DMS153 (cell line): Measurements from ENCODE around the gene TLE1.

Experiments
- DNase-seq: peaks from one replicate; lab custom pipeline; 2025; lab: John Stamatoyannopoulos, UW

Gene TLE1

DNA sequence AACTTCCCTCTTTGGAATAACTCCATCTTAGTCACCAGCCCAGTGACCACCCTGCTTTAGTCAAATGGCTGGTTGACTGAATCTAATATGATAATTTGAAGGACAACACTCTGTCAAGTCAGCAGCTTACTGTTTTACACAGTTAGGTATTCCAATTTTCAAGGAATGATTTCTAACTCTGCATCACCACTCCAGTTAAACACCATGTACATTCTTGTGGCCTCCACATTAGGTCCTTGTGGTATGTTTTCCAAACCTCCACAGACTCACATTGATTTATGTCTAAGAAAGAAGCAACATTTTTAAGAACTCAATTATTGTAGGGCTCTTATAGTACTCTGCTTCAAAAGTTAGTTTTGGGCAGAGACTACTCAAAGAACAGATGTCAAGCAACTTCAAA lies 110.7 kb downstream of the TLE1 start:
- no peak for DNase-seq

DNA sequence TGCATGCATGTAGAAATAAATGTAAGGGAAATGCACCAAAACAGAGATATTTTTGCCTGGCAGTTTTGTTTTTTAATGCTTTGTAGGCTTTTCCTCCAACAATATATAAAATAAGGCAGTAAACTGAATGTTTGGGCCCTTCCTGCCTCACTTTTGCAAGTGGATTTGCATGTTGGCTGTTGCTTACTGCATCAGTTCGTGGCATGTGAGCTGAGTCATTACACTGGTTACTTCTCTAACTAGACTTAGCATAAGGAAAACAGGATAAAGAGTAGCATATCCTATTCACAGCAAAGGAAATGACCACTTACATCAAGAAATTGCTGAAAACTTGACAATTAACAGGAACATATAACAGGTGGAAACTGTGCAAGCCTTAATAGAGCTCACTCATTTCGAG lies 113.4 kb downstream of the TLE1 start:
- no peak for DNase-seq

- DNase-seq: no peak
Observed at GRCh38 chr9:81574405-81574804, 114.9 kb downstream of the TLE1 start.

DNA sequence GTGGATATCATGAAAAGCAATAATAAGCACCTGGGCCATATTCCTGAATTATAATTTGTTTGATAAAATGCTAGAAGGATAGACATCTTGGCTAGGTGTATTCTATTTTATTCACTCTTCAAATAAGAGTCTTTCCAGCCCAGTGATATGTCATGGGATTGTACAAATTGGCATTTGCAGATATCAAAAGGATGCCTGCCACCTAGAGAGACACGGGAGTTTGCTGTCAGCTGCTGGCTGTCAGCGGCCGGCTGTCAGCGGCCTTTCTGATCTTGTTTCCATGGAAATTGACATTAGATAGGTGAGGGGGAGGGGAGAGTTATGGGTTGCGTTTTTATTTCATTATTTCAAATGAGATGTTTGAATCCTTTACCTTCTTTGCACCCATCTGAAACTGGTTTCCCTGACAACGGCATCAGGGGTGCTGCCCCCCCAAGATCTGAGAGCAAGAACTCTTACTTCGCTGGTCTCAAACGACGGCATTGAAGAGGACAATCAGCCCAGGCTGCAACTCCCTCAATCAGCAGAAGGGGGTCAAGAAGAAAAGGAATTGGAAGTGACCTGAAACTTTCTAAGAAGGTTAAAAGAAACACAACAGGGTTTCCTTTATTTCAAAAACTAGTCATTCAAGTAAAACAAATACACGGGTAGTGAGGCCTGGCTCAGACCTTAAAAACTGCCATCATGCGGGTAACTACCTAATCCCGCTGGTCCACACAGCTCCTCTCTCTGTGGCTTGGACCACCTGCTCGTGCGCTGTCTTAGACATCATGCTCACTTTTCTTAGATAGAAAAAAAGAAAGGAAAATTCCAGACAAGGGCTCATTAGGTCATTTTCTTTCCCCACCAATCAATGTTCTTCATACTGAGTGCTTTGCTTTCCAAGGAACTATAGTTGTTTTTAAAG lies 115.7 kb downstream of the TLE1 start:
- DNase-seq: no peak

DNA sequence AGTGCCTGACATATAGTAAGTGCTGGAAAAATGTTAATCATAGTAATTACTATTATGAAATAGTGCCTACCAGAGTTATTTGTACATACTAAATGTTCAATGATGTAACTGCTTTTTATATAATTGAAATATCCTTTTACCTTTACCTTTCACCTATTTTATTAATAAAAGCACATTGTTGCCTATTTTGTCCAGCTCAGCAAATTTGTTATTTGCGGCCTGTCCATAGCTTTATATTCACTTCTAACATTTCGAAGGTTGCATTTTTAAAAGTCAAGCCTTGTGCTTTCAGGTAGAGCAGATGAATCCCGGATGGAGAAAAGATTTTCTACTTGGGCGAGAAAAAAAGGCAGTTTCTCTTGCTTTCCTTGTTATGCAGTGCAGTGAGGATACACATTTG lies 119.3 kb downstream of the TLE1 start:
- DNase-seq: no peak

GRCh38 chr9:81566074-81566698 lies 123.2 kb downstream of the TLE1 start:
- DNase-seq: no peak

GRCh38 chr9:81565609-81566008 lies 123.7 kb downstream of the TLE1 start:
- no peak for DNase-seq

DNA sequence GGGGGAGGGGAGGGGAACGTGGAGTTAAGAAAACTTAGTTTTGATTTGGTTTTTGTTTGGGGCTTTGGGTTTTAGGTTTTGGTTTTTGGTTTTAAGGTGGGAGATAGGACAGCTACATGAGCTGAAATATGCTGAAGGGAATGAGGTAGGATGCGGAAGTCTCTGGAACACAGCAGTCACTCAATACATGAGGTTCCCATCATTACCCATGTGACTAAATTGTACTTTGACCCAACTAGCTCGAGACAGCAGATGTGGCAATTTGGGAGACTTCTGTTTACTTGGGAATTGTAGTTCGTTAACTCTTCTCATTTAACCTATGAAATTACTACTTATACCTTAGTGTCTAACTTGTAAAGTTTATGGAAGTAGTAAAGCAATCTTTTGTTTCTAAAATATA lies 124.2 kb downstream of the TLE1 start:
- DNase-seq: no peak

DNA sequence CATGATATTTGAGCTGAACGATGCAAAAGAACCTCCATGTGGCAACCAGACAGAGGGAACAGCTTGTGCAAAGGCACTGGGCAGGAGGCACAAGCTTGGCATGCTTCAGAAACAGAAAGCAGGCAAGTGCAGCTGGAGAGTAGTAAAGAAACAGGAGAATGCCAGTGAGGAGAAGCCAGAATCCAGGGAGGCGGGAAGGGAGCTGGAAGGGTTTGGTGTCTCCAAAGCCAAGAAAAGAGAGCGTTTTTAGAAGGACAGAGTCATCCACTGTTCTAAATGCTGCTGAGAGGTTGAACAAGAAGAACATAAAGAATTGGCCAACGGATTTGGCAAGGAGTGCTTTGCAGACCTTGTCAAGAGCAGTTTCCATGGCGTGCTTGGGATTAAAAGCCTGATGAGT lies 124.7 kb downstream of the TLE1 start:
- DNase-seq: no peak

DNA sequence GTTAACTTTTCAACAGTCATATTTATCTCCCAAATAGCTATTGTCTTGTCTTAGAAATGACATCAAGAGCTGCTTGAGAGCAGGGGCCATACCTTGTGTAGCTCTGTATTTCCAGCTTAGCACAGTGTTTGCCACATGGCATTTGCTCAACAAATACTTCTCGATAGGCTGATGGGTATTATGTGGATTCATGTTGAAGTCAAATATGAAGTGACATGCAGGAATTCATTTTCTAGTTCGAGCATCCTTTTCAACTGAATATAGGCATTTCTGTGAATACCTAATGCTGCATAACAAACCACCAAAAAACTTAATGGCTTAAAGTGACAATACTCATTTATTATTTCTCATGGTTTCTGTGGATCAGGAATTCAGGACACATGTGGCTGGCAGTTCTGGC lies 125.6 kb downstream of the TLE1 start:
- DNase-seq: no peak

DNA sequence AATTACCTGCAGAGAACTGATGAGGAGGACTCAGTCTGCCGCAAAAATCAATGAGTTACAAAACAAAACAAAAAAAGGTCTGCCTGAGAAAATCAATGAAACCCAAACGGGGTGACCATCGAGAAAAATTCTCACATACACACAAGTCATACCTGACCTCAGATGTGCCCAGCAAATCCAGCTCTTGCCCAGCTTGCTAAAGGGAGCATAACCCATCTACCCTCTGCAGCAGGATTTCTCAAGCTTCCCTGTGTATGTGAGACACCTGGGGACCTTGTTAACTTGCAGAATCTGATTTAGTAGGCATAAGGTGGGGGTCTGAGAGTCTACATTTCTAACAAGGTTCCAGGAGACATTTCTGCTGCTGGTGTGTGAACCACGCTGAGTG lies 126.3 kb downstream of the TLE1 start:
- no peak for DNase-seq

DNA sequence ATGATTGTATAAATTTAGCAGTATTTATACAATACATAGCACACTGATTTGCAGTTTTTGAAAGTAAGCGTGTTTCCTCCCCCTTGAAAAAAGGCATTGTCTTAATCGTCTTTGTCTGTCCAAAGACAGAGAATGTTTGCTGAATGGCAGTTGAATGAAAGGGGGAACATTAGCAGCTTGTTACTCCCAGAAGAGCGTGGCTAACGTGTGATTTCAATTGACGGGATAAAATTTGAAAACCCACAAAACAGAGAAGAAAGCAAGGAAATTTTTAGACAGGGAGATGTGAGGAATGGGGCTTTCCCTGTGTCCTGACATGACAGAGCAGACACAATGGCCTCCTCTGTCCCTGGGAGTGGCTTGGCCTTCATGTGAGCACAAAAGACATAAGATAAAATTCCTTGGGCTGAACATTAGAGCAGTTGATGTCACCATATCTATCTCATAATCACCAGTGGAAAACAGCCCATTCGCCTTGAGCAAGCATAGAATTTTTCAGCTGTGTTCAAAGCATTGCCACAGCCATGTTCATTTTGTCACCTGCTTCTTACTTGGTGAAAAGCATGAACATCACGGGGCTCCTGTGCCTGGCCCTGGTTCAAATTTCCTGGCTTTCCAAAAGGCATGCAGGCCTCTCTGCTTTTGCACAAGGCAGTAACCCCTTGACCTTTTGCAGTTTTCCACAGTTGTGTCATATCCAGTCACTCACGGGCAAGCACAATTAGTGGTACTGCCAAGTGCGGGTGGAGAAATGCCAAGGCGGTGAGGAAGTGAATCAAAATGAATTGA lies 126.9 kb downstream of the TLE1 start:
- no peak for DNase-seq

DNA sequence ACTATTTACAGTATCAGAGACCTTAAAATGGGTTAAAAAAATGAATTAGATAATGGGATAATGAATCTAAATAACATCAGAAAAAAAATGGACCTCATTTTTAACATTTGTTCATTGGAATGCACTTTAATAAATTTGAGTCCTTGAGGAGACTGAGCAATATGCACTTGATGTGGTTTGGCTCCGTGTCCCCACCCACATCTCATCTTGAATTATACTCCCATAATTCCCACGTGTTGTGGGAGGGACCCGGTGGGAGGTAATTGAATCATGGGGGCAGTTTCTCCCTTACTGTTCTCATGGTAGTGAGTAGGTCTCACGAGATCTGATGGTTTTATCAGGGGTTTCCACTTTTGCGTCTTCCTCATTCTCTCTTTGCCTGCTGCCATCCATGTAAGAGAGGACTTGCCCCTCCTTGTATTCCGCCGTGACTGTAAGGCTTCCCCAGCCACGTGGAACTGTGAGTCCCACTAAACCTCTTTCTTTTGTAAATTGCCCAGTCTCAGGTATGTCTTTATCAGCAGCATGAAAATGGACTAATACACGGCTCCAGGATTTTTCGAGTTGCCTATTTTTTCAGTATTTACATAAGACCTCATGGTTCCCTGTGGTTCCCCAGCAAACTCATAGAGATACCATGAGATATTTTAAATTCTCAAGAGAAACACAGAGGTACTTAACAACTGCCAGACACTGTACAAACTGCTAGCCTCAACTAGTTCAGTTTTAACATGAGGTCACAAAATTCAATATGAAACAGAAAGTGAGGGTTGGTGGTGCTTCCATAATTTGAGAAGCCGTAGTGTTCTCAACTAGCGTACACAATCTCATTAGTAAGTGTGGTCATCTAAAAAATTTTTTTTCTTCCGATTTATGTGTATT lies 128.3 kb downstream of the TLE1 start:
- no peak for DNase-seq

GRCh38 chr9:81559709-81560108 lies 129.6 kb downstream of the TLE1 start:
- no peak for DNase-seq

DNA sequence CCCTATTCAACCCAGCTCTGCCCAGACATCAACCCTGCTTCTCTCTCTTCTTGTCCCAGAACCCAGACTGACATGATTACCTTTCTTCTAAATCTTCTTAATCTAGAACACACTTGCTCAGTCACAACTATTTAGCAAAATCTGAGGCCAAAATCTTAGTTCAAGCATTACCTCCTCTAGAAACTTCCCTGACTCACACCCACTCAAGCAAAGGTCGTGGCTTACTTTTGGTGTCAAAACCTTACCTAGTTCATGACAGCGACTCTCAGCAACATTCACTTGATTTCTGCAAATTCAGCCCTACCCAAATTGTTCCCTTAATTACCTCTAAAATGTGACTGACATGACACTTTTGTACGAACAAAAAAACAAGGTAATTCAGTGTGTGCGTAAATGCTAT lies 130.2 kb downstream of the TLE1 start:
- no peak for DNase-seq

DNA sequence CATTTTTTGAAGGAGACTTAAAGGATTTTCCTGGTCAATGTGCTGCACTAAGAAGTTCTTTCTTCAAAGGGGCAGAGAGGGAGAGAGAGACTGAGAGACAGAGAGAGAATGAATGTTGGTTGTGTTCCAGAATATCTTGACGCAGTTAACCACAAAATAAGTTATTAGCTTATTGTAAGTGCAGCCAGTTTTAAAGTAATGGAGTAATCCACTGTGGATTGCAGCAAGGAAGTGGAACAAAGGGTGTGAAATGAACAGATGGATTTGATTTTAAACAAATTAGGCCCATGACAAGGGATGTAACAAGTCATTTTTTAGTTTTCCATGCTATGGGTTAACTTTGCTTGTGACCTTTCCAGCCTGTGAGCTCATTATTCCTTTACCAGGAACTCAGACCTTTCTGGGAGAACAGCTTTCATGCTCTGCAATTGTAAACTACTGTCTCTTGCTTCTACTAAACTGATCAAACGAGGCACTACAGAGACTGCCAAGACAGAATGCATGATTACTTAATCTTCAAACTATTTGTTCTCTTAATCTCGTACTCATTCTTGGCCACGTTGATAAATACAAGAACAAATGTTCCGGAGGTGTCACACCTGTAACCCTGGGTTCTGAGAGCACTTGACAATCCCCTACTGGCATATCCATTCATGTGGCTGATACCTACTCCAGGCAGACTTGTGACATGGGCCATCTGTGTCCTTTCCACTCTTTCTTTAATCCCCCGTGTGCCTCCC lies 131.1 kb downstream of the TLE1 start:
- DNase-seq: no peak

DNA sequence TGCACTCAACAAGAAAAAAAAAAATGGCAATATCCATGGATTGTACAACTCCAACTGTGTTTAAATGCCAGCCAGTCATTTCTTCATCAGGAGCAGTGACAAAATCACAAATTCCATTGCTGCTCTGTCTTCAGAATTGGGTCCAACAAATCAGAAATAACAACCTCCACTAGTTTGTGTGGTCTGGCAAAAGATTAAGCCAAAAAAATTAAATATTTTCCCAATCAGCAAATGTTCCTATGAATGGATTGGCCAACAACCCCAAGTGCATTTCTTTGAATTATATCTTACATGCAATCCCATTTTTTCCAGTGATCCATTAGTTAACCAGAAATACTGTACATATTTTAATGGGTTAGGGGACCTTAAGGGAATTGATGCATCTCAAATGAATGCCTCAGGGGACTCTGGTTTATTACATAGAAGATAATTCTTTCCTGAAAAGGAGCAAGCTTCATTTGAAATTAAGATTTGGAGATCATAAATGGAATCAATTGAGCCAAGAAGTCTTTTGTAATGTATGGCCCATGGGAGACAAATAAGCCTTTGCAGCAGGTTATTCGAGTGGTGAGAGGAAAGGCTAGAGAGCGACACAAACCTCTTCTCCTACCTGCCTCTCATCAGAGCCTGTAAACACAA lies 131.8 kb downstream of the TLE1 start:
- DNase-seq: no peak

DNA sequence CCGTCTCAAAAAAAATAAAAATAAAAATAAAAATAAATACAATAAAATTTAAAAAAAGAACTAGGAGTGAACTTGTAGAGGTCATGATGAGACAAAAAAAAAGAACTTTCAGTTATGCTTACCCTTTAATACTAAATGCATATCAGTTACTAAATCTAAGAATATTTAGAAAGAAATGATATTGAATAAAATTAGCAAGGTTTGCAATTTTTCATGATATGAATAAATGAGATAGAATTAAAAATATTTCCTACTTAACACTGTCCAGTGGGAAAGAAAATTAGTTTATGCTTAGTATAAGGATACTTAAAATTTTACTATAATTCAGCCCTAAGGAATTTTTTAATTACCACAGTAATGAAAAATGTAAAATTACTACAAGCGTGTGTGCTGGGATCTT lies 132.4 kb downstream of the TLE1 start:
- no peak for DNase-seq

- no peak for DNase-seq
Observed at GRCh38 chr9:81552581-81552991, 136.8 kb downstream of the TLE1 start.

- DNase-seq: no peak
Observed at GRCh38 chr9:81550207-81550583, 139.2 kb downstream of the TLE1 start.
